GM12891 (cell line): ENCODE measurements around the gene SEPTIN12.

Experiments
- PAX5 ChIP-seq: IDR thresholded peaks from 2 replicates; pipeline ENCODE4 v1.6.1; 2011; ENCODE audit warnings: low read length, moderate library complexity, mild to moderate bottlenecking; ENCODE audit not compliant: insufficient read depth, severe bottlenecking
- POLR2A ChIP-seq: IDR thresholded peaks from 2 replicates; pipeline ENCODE4 v1.6.1; 2011; ENCODE audit warnings: low read depth, low read length, control low read depth
- POLR2AphosphoS5 ChIP-seq: IDR thresholded peaks from 2 replicates; pipeline ENCODE4 v1.6.1; 2011; ENCODE audit warnings: low read depth, low read length, control low read depth
- POU2F2 ChIP-seq: IDR thresholded peaks from 2 replicates; pipeline ENCODE4 v1.6.1; 2011; ENCODE audit warnings: low read depth, mild to moderate bottlenecking, control low read depth, low read length, moderate library complexity
- SPI1 ChIP-seq: IDR thresholded peaks from 2 replicates; pipeline ENCODE4 v1.6.1; 2011; ENCODE audit warnings: low read depth, low read length, control low read depth
- TAF1 ChIP-seq: IDR thresholded peaks from 2 replicates; pipeline ENCODE4 v1.6.1; 2011; ENCODE audit warnings: low read depth, low read length, control low read depth

DNA sequence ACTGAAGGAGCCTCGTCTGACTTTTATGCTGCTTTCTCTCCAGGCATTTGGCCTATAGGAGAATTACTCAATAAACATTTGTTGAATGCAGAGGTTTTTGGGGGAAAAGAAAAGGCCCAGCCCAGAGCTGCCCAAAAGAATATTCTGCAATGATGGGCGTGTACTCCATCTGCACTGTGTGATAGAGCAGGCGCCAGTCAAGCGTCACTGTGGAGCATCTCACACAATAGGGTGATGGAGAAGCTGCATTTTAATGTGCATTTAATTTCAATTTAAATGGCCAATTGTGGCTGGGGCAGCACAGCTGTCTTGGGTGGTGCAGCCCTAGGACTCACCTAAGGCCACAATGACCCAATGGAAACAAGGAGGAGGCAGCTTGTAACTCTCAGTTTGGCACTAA lies 38.4 kb upstream of the SEPTIN12 start:
- TF ChIP-seq POLR2A, result no peak
- TF ChIP-seq POLR2AphosphoS5, result no peak
- TF ChIP-seq SPI1, result no peak
- no peak for TF ChIP-seq POU2F2
- no peak for TF ChIP-seq TAF1
- TF ChIP-seq PAX5, result no peak
